GM21737 (cell line): Measurements from ENCODE around the gene IL4R.
A peak's percentile ranks its signal among the peaks of the same experiment; 100 is the strongest.
"Not testable (repeated sequence)": the region's sequence is repeated elsewhere in the genome, so short reads cannot be mapped to it uniquely, and the experiment has no call there.

Source experiments
- ATAC-seq: cut with Tn5 transposase; IDR thresholded peaks from one replicate; pipeline ENCODE4 v1.9.1; 2021; ENCODE audit warnings: mild to moderate bottlenecking, moderate library complexity; ENCODE audit not compliant: unreplicated experiment

The IL4R gene

DNA sequence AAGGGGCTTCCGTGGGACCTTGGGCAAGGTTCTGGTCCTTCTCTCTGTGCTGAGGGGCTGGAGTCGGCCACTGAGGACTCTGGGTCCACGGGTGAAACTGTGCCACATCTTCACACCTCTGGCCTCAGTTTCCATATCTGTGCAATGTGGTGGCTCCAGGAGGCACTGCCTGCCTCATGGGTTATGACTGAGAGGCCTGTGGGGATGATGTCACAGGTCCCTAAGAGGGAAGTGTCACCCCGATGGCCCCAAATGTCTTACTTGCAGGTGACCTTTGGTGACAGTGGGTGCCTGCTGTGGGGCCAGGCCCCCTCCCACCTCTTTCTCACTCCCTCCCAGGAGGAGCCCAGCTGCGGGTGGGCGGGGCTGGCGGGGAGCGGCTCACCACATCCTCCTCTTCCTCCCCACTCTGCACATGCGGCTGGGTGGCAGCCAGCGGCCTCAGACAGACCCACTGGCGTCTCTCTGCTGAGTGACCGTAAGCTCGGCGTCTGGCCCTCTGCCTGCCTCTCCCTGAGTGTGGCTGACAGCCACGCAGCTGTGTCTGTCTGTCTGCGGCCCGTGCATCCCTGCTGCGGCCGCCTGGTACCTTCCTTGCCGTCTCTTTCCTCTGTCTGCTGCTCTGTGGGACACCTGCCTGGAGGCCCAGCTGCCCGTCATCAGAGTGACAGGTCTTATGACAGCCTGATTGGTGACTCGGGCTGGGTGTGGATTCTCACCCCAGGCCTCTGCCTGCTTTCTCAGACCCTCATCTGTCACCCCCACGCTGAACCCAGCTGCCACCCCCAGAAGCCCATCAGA is 88.2 kb downstream of the IL4R start, which contains the start of gene IL21R:
Gene IL21R, plus strand, starts transcription at position 407 of the 801 bp plus-strand sequence. CDS start 27,898 bp downstream, outside the sequence.
- ATAC-seq = peak; percentile 46

DNA sequence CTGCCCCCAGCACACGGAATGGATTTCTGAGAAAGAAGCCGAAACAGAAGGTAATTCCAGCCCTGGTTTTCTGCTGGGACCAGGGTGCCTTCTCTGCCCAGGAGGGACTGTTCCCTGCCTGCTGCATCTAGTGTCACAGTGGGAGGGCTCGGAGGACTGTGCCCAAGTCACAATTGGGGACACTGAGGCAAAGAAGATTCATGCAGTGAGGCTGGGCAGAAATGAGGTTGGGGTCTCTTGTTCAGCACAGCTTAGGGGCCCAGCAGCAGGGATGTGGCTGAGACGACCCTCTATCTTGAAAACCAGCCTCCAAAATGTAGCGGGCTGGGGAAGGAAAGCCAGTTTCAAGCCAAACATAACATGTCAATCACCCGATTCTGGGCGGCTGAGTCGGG is 88.8 kb downstream of the IL4R start:
- no peak for ATAC-seq

DNA sequence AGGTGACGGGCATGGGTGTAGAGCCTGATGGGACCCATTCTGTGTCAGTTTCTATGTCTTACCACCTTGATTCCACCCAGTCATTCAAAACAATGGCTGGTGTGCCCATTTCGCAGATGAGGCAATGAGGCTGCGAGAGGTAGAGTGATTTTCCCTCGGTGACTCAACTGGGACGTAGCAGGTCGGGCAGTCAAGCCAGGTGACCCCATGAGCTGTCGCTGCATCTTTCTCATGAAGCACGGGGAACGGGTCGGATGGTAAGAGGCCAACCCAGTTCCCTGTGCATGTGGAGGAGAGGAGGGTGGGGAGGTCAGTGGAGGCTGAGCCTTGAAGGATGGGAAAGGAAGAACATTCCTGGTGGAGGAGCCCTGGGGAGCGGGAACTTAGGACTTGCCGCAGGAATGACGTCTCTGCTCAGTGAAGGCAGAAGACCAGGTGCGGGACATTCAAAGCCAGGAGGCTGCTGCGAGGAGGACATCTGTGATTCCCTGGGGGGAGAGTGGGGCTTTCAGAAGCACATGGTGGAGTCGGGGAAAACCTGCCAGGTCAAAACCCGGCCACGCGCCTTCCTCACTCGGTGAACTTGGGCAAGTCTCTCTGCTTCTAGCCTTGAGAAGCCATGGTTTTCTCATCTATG is 89.3 kb downstream of the IL4R start:
- ATAC-seq = no peak

DNA sequence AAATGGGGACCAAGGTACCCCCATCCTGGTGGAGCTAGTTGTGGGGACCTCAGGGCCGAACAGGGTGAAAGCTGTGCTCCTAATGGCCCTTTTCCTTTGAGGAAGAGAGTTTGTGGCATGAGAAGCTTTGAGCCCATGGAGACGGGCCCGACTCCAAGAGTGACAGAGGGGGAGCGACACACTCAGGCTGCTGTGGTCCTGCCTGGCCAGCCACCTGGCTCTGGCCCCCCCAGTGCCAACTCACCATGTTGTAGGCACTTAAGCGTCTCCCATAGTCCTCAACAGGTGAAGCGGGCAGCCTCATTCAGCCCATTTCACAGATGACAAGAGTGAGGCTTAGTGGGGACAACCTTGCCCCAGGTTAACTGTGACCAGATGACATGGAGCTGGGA is 89.8 kb downstream of the IL4R start:
- ATAC-seq = no peak

DNA sequence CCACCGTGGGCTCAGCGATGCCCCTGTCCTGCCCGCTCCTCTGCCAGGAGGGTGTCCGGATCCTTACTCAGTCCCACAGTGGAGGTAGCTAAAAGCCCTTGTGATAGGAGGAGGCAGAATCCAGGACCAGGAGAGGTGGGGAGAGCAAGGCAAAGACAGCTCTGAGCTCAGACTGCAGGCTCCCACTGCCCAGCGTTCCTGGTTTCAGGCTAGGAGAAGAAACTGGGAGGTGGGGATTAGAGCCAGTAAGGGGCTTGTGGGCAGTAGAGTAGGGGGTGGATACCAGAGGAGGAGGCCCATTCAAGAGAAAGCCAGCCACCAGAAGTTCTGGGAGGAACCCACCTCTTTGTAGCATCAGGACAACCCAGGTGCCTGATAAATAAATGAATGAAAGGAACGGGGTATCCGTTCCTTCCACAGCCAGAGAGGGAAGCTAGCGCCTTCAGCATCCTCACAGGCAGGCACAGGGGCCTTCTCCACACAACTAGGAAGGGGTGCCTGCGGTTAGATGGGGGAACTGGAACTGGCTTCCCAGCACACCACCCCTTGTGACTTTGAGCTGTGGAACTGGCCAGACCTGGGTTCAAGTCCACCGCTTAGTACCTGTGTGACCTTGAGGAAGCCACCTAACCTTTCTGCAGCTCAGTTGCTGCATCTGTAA is 90.5 kb downstream of the IL4R start:
- ATAC-seq = no peak

DNA sequence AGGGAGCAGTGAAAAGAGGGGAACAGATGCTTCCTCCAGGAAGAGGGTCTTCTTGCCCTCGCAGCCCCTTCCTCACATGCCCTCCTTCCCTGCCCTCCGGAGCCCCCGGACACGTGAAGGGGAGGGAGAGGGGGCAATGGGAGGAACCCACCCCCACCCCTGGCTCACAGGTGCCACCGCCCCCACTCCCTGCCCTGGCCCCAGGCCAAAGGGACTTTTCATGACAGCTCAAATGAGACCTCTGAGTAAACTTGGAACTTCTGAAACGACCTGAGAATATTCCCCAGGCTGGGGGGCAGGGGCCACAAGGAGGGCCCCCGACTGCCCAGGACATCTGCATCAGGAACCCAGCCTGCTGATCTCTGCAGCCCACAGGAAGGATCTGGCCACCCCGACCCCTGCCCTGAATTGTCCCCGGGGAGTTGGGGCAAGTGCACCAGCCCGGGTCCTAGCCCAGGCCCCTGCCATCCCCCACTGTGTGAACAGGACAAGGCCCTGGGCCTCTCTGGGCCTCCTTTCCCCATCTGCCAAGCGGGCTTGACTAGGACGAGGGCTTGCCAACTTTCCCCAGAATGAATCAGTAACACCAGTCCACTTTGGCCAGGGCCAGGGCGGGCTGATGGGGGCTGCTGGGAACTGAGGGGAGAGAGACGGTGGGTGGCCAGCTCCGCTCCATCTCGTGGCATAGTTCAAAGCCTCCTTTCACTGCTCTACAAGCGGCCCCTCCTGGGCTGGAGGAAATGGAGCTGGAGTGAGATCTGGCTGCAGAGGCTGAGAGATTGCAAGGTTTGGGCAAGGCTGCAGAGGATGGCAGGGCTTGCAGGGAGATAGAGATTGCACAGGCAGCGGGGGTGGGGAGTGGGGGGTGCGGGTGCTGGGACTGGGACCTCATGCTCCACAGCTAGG is 92.0 kb downstream of the IL4R start:
- ATAC-seq = no peak

DNA sequence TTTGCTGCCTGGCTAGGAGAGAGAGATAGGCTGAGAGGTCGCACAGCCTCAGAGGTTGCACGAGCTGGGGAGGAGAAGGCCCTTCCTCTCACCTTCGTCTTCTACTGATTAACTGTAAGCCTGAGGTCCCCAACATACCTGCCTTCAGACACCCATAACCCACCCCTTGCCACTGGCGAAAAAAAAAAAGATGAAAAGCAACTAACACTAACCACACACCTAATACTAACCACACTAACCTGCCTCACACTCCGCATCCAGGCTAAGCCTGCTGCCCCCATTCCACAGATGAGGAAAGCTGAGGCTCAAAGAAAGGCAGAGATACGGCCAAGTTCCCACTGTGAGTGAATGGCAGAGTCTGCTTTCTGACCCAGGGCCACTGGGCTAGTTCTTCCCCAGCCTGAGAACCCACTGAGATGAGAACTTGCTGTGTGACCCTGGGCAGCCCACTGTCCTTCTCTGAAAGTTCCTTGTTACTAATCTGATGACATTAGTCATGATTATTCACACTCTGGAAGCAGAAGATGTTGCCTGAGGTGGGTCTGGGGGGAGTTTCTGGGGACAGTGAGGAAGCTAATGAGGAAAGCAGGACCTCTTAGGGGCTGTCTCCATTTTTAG is 92.8 kb downstream of the IL4R start:
- ATAC-seq = no peak

DNA sequence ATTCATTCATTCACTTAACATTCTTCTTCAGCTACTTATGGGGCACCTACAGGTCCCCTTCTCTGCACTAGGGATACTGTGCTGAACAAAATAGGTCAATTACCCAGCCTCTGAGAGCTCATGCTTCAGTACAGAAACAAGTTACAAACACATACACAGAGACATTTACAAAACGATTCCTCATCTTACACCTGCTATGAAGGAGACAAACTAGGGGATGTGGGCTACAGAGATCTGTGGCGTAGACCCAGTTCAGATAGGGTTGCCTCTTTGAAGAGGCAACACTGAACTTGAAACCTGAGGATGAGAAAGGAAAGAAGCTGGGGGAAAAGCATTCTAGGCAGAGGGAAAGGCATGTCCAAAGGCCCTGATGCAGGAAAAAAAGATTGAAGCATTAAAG is 93.4 kb downstream of the IL4R start:
- no peak for ATAC-seq

DNA sequence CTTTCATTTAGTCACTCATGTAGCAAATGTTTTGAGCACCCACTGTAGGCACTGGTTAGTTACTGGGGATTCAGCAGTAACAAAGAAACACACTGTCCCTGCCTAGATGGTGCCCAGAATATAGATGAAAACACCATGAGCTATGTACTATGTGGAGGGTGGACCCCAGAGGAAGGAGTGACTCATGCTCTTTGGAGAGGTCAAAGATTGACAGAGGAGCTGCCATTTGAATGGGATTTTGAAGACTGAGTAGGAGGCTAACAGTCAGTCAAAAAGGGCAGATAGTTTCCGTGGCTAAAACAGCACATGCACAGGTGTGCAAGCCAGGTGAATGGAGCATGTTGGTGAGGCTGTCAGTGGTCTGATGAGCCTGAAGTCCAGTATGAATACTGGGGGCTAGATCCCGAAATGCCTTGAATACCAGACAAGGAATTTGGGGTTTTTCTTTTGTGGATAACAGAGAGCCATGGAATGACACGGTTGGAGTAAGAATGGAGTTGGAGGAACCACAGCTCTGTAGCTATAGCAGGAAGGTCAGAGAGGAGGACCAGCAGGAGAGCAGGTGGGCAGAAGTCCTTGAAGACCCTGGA is 94.3 kb downstream of the IL4R start:
- no peak for ATAC-seq

DNA sequence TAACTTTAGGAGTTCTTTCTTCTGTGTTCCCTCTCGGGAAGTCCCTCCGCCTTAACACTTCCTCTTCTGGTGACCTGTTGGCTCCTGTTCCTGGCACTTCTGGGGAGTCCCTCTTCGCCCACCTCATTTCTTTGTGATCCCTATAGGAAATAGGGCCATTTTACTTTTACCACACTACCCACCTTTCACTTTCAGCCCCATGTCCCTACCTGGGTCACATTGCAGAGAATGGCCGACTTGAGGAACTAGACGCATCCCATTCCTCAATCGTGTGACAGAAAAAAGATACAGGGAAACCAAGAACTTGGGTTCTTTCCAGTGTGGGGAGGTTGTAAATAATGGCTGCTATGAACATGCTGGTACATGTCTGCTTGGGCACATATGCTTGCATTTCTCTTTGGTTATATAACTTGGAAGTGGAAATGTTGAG is 94.8 kb downstream of the IL4R start:
- no peak for ATAC-seq

DNA sequence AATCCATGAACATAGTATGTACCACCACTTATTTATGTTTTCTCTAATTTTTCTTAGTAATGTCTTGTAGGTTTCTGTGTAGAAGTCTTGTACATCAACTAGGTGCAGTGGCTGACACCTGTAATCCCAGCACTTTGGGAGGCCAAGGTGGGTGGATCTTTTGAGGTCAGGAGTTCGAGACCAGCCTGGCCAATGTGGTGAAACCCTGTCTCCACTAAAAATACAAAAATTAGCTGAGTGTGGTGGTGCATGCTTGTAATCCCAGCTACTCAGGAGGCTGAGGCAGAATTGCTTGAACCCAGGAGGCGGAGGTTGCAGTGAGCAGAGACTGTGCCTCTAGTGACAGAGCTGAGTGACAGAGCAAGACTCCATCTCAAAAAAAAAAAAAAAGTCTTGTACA is 96.2 kb downstream of the IL4R start:
- ATAC-seq = not testable (repeated sequence)

DNA sequence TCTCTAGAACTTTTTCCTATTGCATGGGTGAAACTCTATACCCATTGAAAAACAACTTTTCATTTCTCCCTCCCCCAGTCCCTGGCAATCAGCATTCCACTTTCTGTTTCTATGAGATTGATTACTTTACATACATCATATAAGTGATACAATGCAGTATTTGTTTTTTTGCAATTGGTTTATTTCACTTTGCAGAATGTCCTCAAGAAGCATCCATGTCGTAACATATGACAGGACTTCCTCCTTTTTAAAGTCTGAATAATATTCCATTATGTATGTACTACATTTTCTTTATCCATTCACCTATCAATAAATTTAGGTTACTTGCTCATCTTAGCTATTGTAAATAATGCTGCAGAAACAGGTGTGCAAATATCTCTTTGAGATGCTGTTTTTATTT is 97.0 kb downstream of the IL4R start:
- ATAC-seq = no peak

DNA sequence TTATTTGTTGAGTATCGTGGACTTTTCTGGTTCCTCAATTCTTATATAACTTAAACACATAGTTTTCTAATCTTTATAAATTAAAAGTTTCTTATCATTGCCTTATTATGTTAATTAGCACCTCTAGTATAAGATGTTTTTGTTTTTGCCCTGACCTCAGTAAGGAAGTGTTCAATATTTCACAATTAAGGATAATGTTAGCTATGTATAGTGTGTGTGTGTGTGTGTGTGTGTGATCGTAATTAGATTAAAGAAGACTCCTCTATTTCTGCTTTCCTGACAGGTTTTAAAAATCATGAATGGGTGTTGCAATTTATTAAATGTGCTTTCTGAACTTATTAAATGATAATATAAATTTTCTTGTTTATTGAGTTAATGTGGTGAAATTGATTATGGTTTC is 100.2 kb downstream of the IL4R start:
- ATAC-seq = no peak
